ENCODE data around the gene SSH3.

DNA sequence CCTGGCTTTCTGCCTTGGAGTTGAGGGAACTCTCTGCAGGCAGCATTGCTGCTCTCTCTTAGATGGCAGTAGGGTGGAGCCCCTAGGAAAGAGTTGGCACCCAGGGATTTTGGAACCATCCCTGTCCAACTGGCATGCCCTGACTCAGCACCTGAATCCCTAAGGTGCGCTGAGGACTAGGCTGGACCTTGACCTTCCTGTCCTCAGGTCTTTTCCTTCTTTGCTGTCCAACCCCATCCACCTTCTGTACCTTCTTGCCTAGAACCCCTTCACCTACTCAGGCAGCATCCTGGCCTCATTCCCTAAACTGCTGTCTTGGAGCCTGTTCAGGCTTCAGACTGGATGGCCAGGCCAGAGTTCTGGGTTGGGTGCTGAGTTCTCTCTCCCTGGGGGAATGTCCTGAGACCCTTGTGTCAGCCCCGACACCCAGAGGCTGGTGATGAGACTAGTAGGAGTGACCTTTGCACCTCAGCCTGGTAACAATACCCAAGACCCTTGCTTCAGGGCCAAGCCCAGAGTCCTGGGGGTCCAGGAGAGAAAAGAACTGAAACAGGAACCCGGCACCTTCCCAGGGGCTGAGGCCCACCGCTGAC is 52.6 kb downstream of the SSH3 start:
- no peak for TF ChIP-seq POLR2A (IDR thresholded peaks at IDR 0.05)
- TF ChIP-seq POLR2AphosphoS5 (IDR thresholded peaks at IDR 0.05), result no peak
- TF ChIP-seq, protein P1, sequence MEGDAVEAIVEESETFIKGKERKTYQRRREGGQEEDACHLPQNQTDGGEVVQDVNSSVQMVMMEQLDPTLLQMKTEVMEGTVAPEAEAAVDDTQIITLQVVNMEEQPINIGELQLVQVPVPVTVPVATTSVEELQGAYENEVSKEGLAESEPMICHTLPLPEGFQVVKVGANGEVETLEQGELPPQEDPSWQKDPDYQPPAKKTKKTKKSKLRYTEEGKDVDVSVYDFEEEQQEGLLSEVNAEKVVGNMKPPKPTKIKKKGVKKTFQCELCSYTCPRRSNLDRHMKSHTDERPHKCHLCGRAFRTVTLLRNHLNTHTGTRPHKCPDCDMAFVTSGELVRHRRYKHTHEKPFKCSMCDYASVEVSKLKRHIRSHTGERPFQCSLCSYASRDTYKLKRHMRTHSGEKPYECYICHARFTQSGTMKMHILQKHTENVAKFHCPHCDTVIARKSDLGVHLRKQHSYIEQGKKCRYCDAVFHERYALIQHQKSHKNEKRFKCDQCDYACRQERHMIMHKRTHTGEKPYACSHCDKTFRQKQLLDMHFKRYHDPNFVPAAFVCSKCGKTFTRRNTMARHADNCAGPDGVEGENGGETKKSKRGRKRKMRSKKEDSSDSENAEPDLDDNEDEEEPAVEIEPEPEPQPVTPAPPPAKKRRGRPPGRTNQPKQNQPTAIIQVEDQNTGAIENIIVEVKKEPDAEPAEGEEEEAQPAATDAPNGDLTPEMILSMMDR (IDR thresholded peaks at IDR 0.05), result no peak

Measured in prostate gland (tissue), 2 donors.